ENCODE measurements around the gene WASHC4. TPM values are rescaled to one million over a fixed set of nuclear protein-coding genes. Genes with fewer than 3 reads are reported as not detected.
"Not testable (repeated sequence)": the region's sequence is repeated elsewhere in the genome, so short reads cannot be mapped to it uniquely, and the experiment has no call there.

Gene WASHC4
- total RNA-seq, 1 donor from 2014 or later, result 32.0 TPM

DNA sequence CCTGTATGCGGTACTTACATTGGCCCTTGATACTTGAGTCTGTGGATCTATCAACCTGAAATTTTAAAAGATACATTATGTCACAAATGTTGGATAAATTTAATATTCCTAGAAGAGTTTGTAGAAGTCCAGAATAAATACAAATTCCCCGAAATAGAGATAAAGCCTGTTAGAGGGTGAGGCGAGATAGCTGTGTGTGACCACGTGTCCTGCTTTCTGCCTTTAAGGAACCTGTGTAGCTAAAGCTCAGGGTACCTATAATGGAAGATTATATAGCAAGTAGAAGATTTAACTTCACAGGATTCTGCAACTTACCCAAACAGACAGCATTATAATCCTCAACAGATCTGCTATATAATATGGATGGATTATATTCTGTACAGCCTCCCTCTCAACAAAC, 69.7 kb downstream of the WASHC4 start:
- H3K36me3 Mint-ChIP-seq (ENCODE audit: low read depth), result peaks cover 51% of the 10 kb centered on the region
- no peaks in the 10 kb centered on the region for H3K4me1 Mint-ChIP-seq
- peaks cover 20% of the 10 kb centered on the region for H3K9me3 Mint-ChIP-seq
- TF ChIP-seq, protein P1, sequence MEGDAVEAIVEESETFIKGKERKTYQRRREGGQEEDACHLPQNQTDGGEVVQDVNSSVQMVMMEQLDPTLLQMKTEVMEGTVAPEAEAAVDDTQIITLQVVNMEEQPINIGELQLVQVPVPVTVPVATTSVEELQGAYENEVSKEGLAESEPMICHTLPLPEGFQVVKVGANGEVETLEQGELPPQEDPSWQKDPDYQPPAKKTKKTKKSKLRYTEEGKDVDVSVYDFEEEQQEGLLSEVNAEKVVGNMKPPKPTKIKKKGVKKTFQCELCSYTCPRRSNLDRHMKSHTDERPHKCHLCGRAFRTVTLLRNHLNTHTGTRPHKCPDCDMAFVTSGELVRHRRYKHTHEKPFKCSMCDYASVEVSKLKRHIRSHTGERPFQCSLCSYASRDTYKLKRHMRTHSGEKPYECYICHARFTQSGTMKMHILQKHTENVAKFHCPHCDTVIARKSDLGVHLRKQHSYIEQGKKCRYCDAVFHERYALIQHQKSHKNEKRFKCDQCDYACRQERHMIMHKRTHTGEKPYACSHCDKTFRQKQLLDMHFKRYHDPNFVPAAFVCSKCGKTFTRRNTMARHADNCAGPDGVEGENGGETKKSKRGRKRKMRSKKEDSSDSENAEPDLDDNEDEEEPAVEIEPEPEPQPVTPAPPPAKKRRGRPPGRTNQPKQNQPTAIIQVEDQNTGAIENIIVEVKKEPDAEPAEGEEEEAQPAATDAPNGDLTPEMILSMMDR (conservative IDR thresholded peaks at IDR 0.05), result no peak
- no peak overlapping the region for H3K4me3 Mint-ChIP-seq
- no peaks in the 10 kb centered on the region for H3K27me3 Mint-ChIP-seq (ENCODE audit: low read depth)
- DNase-seq (ENCODE audit: low read depth, low spot score), result no peak
- no peak overlapping the region for H3K27ac Mint-ChIP-seq (ENCODE audit: unreplicated experiment)

DNA sequence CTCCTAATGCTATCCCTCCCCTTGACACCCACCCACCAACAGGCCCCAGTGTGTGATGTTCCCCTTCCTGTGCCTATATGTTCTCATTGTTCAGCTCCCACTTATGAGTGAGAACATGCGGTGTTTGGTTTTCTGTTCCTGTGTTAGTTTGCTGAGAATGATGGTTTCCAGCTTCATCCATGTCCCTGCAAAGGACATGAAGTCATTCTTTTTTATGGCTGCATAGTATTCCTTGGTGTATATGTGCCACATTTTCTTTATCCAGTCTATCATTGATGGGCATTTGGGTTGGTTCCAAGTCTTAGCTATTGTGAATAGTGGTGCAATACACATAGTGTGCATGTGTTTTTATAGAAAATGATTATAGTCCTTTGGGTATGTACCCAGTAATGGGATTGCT, 71.6 kb downstream of the WASHC4 start:
- peaks cover 30% of the 10 kb centered on the region for H3K9me3 Mint-ChIP-seq
- not testable (repeated sequence) for H3K27ac Mint-ChIP-seq (ENCODE audit: unreplicated experiment); H3K27me3 Mint-ChIP-seq (ENCODE audit: low read depth); DNase-seq (ENCODE audit: low read depth, low spot score); H3K4me1 Mint-ChIP-seq; H3K4me3 Mint-ChIP-seq
- peaks cover 70% of the 10 kb centered on the region for H3K36me3 Mint-ChIP-seq (ENCODE audit: low read depth)

DNA sequence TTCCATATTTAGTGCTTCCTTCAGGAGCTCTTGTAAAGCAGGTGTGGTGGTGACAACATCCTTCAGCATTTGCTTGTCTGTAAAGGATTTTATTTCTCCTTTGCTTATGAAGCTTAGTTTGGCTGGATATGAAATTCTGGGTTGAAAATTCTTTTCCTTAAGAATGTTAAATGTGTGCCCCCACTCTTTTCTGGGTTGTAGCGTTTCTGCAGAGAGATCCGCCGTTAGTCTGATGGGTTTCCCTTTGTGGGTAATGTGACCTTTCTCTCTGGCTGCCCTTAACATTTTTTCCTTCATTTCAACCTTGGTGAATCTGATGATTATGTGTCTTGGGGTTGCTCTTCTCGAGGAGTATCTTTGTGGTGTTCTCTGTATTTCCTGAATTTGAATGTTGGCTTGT, 75.9 kb downstream of the WASHC4 start:
- Mint-ChIP-seq H3K36me3 (ENCODE audit: low read depth) (peaks cover 76% of the 10 kb centered on the region), H3K9me3 (peaks cover 30% of the 10 kb centered on the region)
- H3K4me3 Mint-ChIP-seq; DNase-seq (ENCODE audit: low read depth, low spot score); H3K4me1 Mint-ChIP-seq; H3K27ac Mint-ChIP-seq (ENCODE audit: unreplicated experiment); H3K27me3 Mint-ChIP-seq (ENCODE audit: low read depth): not testable (repeated sequence)

DNA sequence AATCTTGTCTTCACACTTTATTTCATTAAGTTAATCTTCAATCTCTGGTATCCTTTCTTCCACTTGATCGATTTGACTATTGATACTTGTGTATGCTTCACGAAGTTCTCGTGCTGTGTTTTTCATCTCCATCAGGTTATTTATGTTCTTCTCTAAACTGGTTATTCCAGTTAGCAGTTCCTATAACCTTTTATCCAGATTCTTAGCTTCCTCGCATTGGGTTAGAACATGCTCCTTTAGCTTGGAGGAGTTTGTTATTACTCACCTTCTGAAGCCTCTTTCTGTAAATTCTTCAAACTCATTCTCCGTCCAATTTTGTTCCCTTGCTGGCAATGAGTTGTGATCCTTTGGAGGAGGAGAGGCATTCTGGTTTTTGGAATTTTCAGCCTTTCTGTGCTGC, 76.4 kb downstream of the WASHC4 start:
- not testable (repeated sequence) for DNase-seq (ENCODE audit: low read depth, low spot score); H3K27me3 Mint-ChIP-seq (ENCODE audit: low read depth); H3K27ac Mint-ChIP-seq (ENCODE audit: unreplicated experiment); H3K4me1 Mint-ChIP-seq; H3K4me3 Mint-ChIP-seq
- H3K36me3 Mint-ChIP-seq (ENCODE audit: low read depth), result peaks cover 76% of the 10 kb centered on the region
- peaks cover 30% of the 10 kb centered on the region for H3K9me3 Mint-ChIP-seq

DNA sequence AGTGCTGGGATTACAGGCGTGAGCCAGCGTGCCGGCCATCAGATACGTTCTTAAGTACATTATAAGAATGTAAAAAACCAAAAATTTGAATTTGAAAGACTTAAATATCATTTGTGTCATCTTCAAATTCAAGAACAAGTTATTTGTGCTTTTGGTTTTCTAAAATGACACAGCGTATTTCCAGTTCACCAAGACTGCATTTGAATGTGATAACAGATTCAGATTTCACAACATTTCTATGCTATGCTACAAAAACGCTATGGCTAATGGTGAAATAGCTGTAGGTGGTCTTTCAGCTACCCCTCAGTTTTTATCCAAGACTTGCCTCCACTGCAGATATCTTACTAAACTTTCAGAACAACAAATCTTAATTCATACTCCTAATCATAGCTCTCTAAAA, 81.8 kb downstream of the WASHC4 start:
- Mint-ChIP-seq H3K4me1 (no peaks in the 10 kb centered on the region), H3K27ac (ENCODE audit: unreplicated experiment) (no peak overlapping the region), H3K27me3 (ENCODE audit: low read depth) (no peaks in the 10 kb centered on the region), H3K36me3 (ENCODE audit: low read depth) (peaks cover 59% of the 10 kb centered on the region), H3K9me3 (no peaks in the 10 kb centered on the region), H3K4me3 (no peak overlapping the region)
- DNase-seq (ENCODE audit: low read depth, low spot score), result no peak
- TF ChIP-seq, protein P1 (conservative IDR thresholded peaks at IDR 0.05), result no peak

DNA sequence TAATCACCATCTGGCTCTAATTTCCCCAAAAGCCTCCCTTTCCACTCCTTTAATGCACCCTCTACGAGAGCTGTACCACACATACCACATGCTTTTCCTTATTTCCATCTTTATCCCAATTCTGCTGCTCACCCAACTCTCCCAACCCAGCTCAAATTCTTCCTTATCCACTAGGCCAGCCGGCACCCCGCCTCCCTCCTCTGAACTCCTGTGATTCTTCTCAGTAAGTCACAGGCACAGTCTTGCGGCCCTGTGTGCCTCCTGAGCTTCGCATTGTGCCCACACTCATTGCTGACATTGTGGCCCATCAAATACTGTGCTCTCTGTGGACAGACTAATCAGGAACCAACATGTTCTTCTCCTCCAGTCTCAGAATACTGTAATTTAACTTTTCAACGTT, 83.0 kb downstream of the WASHC4 start:
- Mint-ChIP-seq H3K4me1 (no peaks in the 10 kb centered on the region), H3K27ac (ENCODE audit: unreplicated experiment) (peak overlapping the region; percentile 2), H3K4me3 (no peak overlapping the region), H3K9me3 (no peaks in the 10 kb centered on the region), H3K36me3 (ENCODE audit: low read depth) (peaks cover 50% of the 10 kb centered on the region), H3K27me3 (ENCODE audit: low read depth) (no peaks in the 10 kb centered on the region)
- TF ChIP-seq, protein P1 (conservative IDR thresholded peaks at IDR 0.05), result no peak
- DNase-seq (ENCODE audit: low read depth, low spot score), result no peak

DNA sequence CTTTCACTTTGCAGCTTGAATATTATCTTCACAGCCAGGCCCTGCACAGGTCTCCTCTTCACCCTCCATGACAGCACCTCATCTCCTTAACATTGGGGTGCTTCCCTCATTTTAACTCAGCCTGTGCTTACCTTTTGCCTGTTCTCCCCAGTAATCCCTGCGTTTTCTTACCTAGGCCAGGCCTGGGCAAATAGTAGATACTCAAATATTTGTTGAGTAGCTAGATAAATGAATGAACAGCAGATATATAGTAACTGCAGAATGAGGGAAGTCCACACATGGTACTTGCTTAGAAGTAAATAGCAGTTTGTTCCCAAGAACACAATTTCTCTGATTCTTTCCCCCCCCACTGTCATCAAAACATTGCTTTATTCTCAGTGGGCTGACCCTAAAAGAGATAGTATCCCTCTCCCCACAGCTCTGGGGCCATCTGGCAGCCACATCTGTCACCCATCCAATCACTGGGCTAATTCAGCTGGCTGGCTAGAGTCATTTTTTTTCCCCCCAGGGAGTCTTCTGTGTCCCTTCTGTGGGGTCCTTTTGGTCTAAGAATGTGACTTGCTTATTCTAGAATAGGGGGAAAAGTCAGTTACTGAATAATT, 85.2 kb downstream of the WASHC4 start:
- H3K4me1 Mint-ChIP-seq, result no peaks in the 10 kb centered on the region
- TF ChIP-seq, protein P1 (conservative IDR thresholded peaks at IDR 0.05), result no peak
- peak overlapping the region; percentile 81 for H3K27ac Mint-ChIP-seq (ENCODE audit: unreplicated experiment)
- no peaks in the 10 kb centered on the region for H3K9me3 Mint-ChIP-seq
- H3K27me3 Mint-ChIP-seq (ENCODE audit: low read depth), result no peaks in the 10 kb centered on the region
- no peak for DNase-seq (ENCODE audit: low read depth, low spot score)
- H3K4me3 Mint-ChIP-seq, result no peak overlapping the region
- H3K36me3 Mint-ChIP-seq (ENCODE audit: low read depth), result peaks cover 42% of the 10 kb centered on the region
